HG02678 (cell line): Measurements from ENCODE around the gene CKS1B.
"Not testable (repeated sequence)": the region's sequence is repeated elsewhere in the genome, so short reads cannot be mapped to it uniquely, and the experiment has no call there.

Source experiments
- ATAC-seq: cut with Tn5 transposase; IDR thresholded peaks from one replicate; pipeline ENCODE4 v1.9.1; 2021; ENCODE audit warnings: mild to moderate bottlenecking, moderate library complexity; ENCODE audit not compliant: unreplicated experiment

CKS1B gene

GRCh38 chr1:154962156-154962749 is 12.2 kb upstream of the CKS1B start:
- ATAC-seq, result no peak

GRCh38 chr1:154962795-154963330 is 11.6 kb upstream of the CKS1B start:
- no peak for ATAC-seq

GRCh38 chr1:154963643-154964042 is 10.8 kb upstream of the CKS1B start:
- ATAC-seq, result no peak

- no peak for ATAC-seq
Observed at GRCh38 chr1:154964359-154964758, 10.1 kb upstream of the CKS1B start.

- ATAC-seq, result no peak
Observed at GRCh38 chr1:154966111-154966510, 8.4 kb upstream of the CKS1B start.

- no peak for ATAC-seq
Observed at GRCh38 chr1:154967331-154967950, 7.0 kb upstream of the CKS1B start.

- no peak for ATAC-seq
Observed at GRCh38 chr1:154968731-154969130, 5.8 kb upstream of the CKS1B start.

- no peak for ATAC-seq
Observed at GRCh38 chr1:154969246-154969645, 5.2 kb upstream of the CKS1B start.

GRCh38 chr1:154969860-154970452 is 4.5 kb upstream of the CKS1B start:
- ATAC-seq, result no peak

GRCh38 chr1:154970631-154971340 is 3.7 kb upstream of the CKS1B start, which contains the start of gene SHC1:
SHC1 (minus strand) TSS chr1:154970747; CDS start chr1:154970526, 221 bp downstream.
- ATAC-seq, result peak; percentile 33

GRCh38 chr1:154971341-154971998 is 3.0 kb upstream of the CKS1B start:
- no peak for ATAC-seq

- ATAC-seq, result no peak
Observed at GRCh38 chr1:154972213-154972516, 2.3 kb upstream of the CKS1B start.

- no peak for ATAC-seq
Observed at GRCh38 chr1:154972517-154973343, 1.8 kb upstream of the CKS1B start.

- peak; percentile 11 for ATAC-seq
Observed at GRCh38 chr1:154973344-154974101, 958 bp upstream of the CKS1B start.

GRCh38 chr1:154974808-154975408 is 427 bp downstream of the CKS1B start:
- peak; percentile 38 for ATAC-seq

GRCh38 chr1:154975409-154976059 is 1.1 kb downstream of the CKS1B start:
- no peak for ATAC-seq

GRCh38 chr1:154977762-154978161 is 3.3 kb downstream of the CKS1B start:
- ATAC-seq, result not testable (repeated sequence)

- no peak for ATAC-seq
Observed at GRCh38 chr1:154978360-154978759, 3.9 kb downstream of the CKS1B start.

GRCh38 chr1:154982341-154982740 is 7.9 kb downstream of the CKS1B start:
- ATAC-seq, result no peak
